K562 (cell line): ENCODE measurements around the gene LMF2. TPM values are rescaled to one million over a fixed set of nuclear protein-coding genes. Genes with fewer than 3 reads are reported as not detected.
A peak's percentile ranks its signal among the peaks of the same experiment; 100 is the strongest.
"Not testable (repeated sequence)": the region's sequence is repeated elsewhere in the genome, so short reads cannot be mapped to it uniquely, and the experiment has no call there.

ENCODE experiments used
- ATAC-seq: fragments of 200-7000 bp; cut with Tn5 transposase; 3 replicates; pipeline ENCODE4 v1.9.1; 2020; ENCODE audit warnings: moderate library complexity
- BruUV-seq: library from RNA; stranded (reverse); fragments of 400-500 nt; replicated peaks from 2 replicates; lab custom pipeline; 2021; lab: Mats Ljungman, UMichigan
- CTCF ChIA-PET: fragments of 300-600 bp; formaldehyde crosslinking; extraction: SDS; loops from one replicate; lab custom pipeline; 2021; ENCODE audit warnings: low intra/inter-chr PET ratio; lab: Yijun Ruan, JAX
- POLR2A ChIA-PET: fragments of 300-600, 350-650 bp; sonication (Branson Sonifier 250); formaldehyde crosslinking; extraction: SDS; loops from one replicate; lab custom pipeline; 2021; ENCODE audit warnings: antibody characterized with exemption, inconsistent platforms; lab: Yijun Ruan, JAX
- DNase-seq, 4 experiments: peaks; one replicate each; pipeline versions ENCODE4 v3.0.0 to v3.0.0-alpha.2; 2011 to 2018; ENCODE audit warnings: low spot score in 3 of 4, mixed read lengths in 3 of 4; ENCODE audit errors: extremely low read depth in 1 of 4
- FAIRE-seq: peaks from 2 replicates; lab custom pipeline; 2011; peaks lifted over from hg19 to GRCh38; lab: Jason Lieb, UNC
- H2AFZ ChIP-seq: 2 replicates; pipeline ENCODE4 v1.6.0; 2011; ENCODE audit warnings: low read depth, low read length, control low read depth, inconsistent platforms
- H3K27ac ChIP-seq: fragments of 200-600 bp; 3 replicates; pipeline ENCODE4 v1.8.0; 2011; ENCODE audit warnings: low read depth, mild to moderate bottlenecking, control low read depth, inconsistent platforms, low read length, moderate library complexity, mixed read lengths; ENCODE audit errors: extremely low read depth
- H3K27me3 ChIP-seq, 2 experiments: fragments of 300-600 bp in 1 of 2; 2 replicates in 1 of 2; 3 replicates in 1 of 2; pipeline versions ENCODE4 v1.6.0 to v1.8.0; 2011; ENCODE audit warnings: inconsistent platforms in 2 of 2, low read length in 2 of 2, mild to moderate bottlenecking in 1 of 2, mixed read lengths in 1 of 2, moderate library complexity in 1 of 2; ENCODE audit not compliant: control insufficient read depth in 2 of 2, insufficient read depth in 2 of 2
- H3K36me3 ChIP-seq: fragments of 300-600 bp; 3 replicates; pipeline ENCODE4 v1.8.0; 2011; ENCODE audit warnings: mild to moderate bottlenecking, low read length, inconsistent platforms; ENCODE audit not compliant: control insufficient read depth, insufficient read depth
- H3K4me1 ChIP-seq, 2 experiments: fragments of 200-600 bp in 1 of 2; replicated peaks in 1 of 2; 2 replicates in 1 of 2; 3 replicates in 1 of 2; pipeline versions ENCODE4 v1.5.1 to v1.8.0; 2011; ENCODE audit warnings: inconsistent platforms in 2 of 2, low read length in 2 of 2, mild to moderate bottlenecking in 1 of 2, mixed read lengths in 1 of 2, moderate library complexity in 1 of 2; ENCODE audit not compliant: control insufficient read depth in 2 of 2, insufficient read depth in 2 of 2
- H3K4me2 ChIP-seq: 2 replicates; pipeline ENCODE4 v1.6.1; 2011; ENCODE audit warnings: low read length, control low read depth, inconsistent platforms, mixed read lengths; ENCODE audit not compliant: insufficient read depth
- H3K4me3 ChIP-seq: fragments of 200-600 bp; sonication (generic), shearing (Covaris generic); 2 replicates; pipeline ENCODE4 v1.5.1; 2016; ENCODE audit warnings: control low read depth, inconsistent platforms
- H3K79me2 ChIP-seq: fragments of 200-600 bp; 3 replicates; pipeline ENCODE4 v1.8.0; 2011; ENCODE audit warnings: low read length, inconsistent platforms; ENCODE audit not compliant: control insufficient read depth, insufficient read depth
- H3K9ac ChIP-seq, 2 experiments: 2 replicates each; pipeline versions ENCODE4 v1.6.0 to v1.6.1; 2011; ENCODE audit warnings: low read depth in 2 of 2, low read length in 2 of 2, control low read depth in 1 of 2, inconsistent platforms in 1 of 2, mild to moderate bottlenecking in 1 of 2, mixed read lengths in 1 of 2; ENCODE audit not compliant: insufficient read depth in 1 of 2
- H3K9me1 ChIP-seq: one replicate; pipeline ENCODE4 v1.6.0; 2011; ENCODE audit warnings: inconsistent platforms, mild to moderate bottlenecking, low read length, moderate library complexity; ENCODE audit not compliant: control insufficient read depth, insufficient read depth
- H3K9me3 ChIP-seq: replicated peaks from 2 replicates; pipeline ENCODE4 v1.5.1; 2011; ENCODE audit warnings: low read depth, low read length, inconsistent platforms; ENCODE audit not compliant: control insufficient read depth, insufficient read depth
- H4K20me1 ChIP-seq: replicated peaks from 2 replicates; pipeline ENCODE4 v1.6.1; 2011; ENCODE audit warnings: low read length, inconsistent platforms, mixed read lengths; ENCODE audit not compliant: control insufficient read depth, insufficient read depth
- CHD4 ChIP-seq: fragments of 200-600 bp; sonication (generic); IDR thresholded peaks from 3 replicates; pipeline ENCODE4 v1.6.1; 2012; ENCODE audit warnings: low read depth, mild to moderate bottlenecking, mixed read lengths, low read length, inconsistent platforms; ENCODE audit not compliant: insufficient read depth, insufficient replicate concordance, poor library complexity, severe bottlenecking
- KLF6 ChIP-seq: fragments of 250-450 bp; sonication (Bioruptor Pico); IDR thresholded peaks from 2 replicates; pipeline ENCODE4 v1.4.0; 2020; ENCODE audit warnings: mild to moderate bottlenecking, moderate library complexity, borderline replicate concordance
- MEIS2 ChIP-seq: fragments of 450-650 bp; IDR thresholded peaks from 2 replicates; pipeline ENCODE4 v1.6.1; 2014; ENCODE audit warnings: mild to moderate bottlenecking; ENCODE audit not compliant: partially characterized antibody
- NR4A1 ChIP-seq, 2 experiments: fragments of 250-450 bp in 1 of 2; fragments of 450-650 bp in 1 of 2; sonication (Bioruptor Pico) in 1 of 2; IDR thresholded peaks; 2 replicates each; pipeline versions ENCODE4 v1.4.0 to v1.6.1; 2016 to 2020; ENCODE audit warnings: mild to moderate bottlenecking in 2 of 2, missing compliant biosample characterization in 1 of 2, missing genetic modification characterization in 1 of 2, moderate library complexity in 1 of 2
- SMARCC2 ChIP-seq: fragments of 450-650 bp; IDR thresholded peaks from 2 replicates; pipeline ENCODE4 v1.6.1; 2017; ENCODE audit warnings: antibody characterized with exemption, moderate library complexity, mild to moderate bottlenecking, low read depth
- ZNF644 ChIP-seq: fragments of 200-800 bp; sonication (Bioruptor generic); IDR thresholded peaks from 2 replicates; pipeline ENCODE4 v1.6.1; 2016; ENCODE audit warnings: low read depth, missing genetic modification characterization, missing compliant biosample characterization
- WGBS: fragments of 100-300 bp; shearing (Covaris generic); methylation state at CpG from one replicate; pipeline ENCODE4 v1.1.6; 2016; ENCODE audit warnings: low coverage, mixed read lengths; ENCODE audit not compliant: insufficient coverage; ENCODE audit errors: missing lambda C conversion rate; 5-methylcytosine and 5-hydroxymethylcytosine counted together
- in situ Hi-C: fragments of 300-500 bp; cut with MboI; formaldehyde crosslinking; loops from 4 replicates; pipeline ENCODE4 v1.15.0; 2018; ENCODE audit warnings: inconsistent platforms, mixed read lengths
- intact Hi-C: fragments of 100-400 bp; cut with micrococcal nuclease; formaldehyde crosslinking; loops from 2 replicates; pipeline ENCODE4 v1.14.2; 2022
- polyA plus RNA-seq, 8 experiments: library from polyadenylated mRNA; depleted of rRNA in 4 of 8; stranded (reverse) in 5 of 8; unstranded in 3 of 8; fragments of >200 nt; fragmentation: Nextera tagmentation in 2 of 8; fragmentation: Illumina TruSeq in 1 of 8; extraction: Ambion mirVana in 2 of 8; extraction: Trizol in 1 of 8; gene quantifications; 2 replicates each; pipeline versions ENCODE4 v1.2.1 to v1.2.3, GENCODE V29; 2011 to 2014; ENCODE audit warnings: inconsistent platforms in 1 of 8, missing spikeins in 1 of 8
- total RNA-seq, 7 experiments: library from RNA; depleted of rRNA in 6 of 7; stranded (reverse); fragments of >200 nt in 6 of 7; fragmentation: Illumina TruSeq in 2 of 7; extraction: Trizol in 2 of 7; gene quantifications; 2 replicates each; pipeline versions ENCODE4 v1.2.1 to v1.2.3, GENCODE V29; 2011 to 2021; ENCODE audit warnings: low replicate concordance in 1 of 7
- TF ChIP-seq, protein P1 (sequence below): sonication (generic); formaldehyde crosslinking; IDR thresholded peaks from 2 replicates; pipeline ENCODE4 v1.8.0; 2023; ENCODE audit warnings: mild to moderate bottlenecking, missing genetic modification reagents
- TF ChIP-seq, protein P2 (sequence below), 2 experiments: fragments of 450-650 bp in 1 of 2; sonication (generic) in 1 of 2; formaldehyde crosslinking in 1 of 2; IDR thresholded peaks in 1 of 2; conservative IDR thresholded peaks in 1 of 2; 2 replicates each; pipeline versions ENCODE4 v1.6.1 to v1.8.1; 2016 to 2023; ENCODE audit warnings: mild to moderate bottlenecking in 2 of 2, moderate library complexity in 2 of 2, inconsistent platforms in 1 of 2, missing genetic modification reagents in 1 of 2
- TF ChIP-seq, protein P3 (sequence below): sonication (generic); formaldehyde crosslinking; IDR thresholded peaks from 2 replicates; pipeline ENCODE4 v1.9.0; 2022; ENCODE audit warnings: mild to moderate bottlenecking, missing genetic modification reagents

Gene LMF2
- total and polyA plus RNA-seq, 9 of the 15 experiments (the other 6 are each of a cell fraction or from before 2014, with no cell fraction given) = 0.08 to 37.1 (median 7.6) TPM

DNA sequence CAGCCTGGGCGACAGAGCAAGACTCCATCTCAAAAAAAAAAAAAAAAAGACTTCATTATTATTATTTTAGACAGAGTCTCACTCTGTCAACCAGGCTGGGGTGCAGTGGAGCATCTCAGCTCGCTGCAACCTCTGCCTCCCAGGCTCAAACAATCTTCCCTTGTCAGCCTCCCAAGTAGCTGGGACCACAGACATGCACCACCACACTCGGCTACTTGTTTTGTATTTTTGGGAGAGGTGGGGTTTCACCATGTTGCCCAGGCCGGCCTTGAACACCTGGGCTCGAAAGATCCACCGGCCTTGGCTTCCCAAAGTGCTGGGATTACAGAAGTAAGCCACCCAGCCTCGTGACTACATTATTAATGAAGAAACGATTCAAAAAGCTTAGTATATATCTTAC, 27.6 kb upstream of the LMF2 start (continued):
- TF ChIP-seq SMARCC2 = no peak
- no peak for TF ChIP-seq CHD4
- TF ChIP-seq, protein P1, sequence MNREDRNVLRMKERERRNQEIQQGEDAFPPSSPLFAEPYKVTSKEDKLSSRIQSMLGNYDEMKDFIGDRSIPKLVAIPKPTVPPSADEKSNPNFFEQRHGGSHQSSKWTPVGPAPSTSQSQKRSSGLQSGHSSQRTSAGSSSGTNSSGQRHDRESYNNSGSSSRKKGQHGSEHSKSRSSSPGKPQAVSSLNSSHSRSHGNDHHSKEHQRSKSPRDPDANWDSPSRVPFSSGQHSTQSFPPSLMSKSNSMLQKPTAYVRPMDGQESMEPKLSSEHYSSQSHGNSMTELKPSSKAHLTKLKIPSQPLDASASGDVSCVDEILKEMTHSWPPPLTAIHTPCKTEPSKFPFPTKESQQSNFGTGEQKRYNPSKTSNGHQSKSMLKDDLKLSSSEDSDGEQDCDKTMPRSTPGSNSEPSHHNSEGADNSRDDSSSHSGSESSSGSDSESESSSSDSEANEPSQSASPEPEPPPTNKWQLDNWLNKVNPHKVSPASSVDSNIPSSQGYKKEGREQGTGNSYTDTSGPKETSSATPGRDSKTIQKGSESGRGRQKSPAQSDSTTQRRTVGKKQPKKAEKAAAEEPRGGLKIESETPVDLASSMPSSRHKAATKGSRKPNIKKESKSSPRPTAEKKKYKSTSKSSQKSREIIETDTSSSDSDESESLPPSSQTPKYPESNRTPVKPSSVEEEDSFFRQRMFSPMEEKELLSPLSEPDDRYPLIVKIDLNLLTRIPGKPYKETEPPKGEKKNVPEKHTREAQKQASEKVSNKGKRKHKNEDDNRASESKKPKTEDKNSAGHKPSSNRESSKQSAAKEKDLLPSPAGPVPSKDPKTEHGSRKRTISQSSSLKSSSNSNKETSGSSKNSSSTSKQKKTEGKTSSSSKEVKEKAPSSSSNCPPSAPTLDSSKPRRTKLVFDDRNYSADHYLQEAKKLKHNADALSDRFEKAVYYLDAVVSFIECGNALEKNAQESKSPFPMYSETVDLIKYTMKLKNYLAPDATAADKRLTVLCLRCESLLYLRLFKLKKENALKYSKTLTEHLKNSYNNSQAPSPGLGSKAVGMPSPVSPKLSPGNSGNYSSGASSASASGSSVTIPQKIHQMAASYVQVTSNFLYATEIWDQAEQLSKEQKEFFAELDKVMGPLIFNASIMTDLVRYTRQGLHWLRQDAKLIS (CRISPR knock-in tag) = no peak

DNA sequence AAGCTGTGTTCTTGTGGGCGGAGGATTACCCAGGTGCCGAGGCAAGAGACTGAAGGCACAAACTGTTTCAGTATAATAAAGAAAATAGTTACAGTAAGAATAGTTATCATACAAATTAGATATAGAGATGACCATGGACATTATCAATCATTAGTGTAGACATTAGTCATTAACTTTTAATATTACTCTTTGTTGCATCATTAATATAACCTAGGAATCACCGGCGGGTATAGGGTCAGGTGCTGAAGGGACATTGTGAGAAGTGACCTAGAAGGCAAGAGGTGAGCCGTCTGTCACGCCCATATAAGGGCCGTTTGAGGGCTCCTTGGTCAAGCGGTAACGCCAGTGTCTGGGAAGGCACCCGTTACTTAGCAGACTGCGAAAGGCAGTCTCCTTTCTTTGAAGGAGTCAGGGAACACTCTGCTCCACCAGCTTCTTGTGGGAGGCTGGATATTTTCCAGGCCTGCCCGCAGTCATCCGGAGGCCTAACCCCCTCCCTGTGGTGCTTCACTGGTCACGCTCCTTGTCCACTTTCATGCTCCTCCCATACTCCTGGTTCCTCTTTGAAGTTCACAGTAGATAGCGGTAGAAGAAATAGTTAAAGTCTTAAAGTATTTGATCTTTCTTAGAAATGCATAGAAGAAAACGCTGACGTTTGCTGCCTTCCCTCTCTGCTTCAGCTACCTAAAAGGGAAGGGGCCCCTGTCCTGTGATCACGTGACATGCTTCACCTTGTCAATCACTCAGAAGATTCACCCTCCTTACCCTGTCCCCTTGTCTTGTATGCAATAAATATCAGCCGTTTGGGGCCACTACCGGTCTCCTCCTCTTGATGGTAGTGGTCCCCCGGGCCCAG, 26.6 kb upstream of the LMF2 start:
- H3K27me3 ChIP-seq; H3K9me3 ChIP-seq; H3K4me3 ChIP-seq; CTCF ChIA-PET; BruUV-seq; H3K79me2 ChIP-seq; H3K36me3 ChIP-seq; in situ Hi-C loops; H4K20me1 ChIP-seq; H3K9me1 ChIP-seq; TF ChIP-seq NR4A1 (CRISPR knock-in tag; IDR thresholded peaks at IDR 0.05): not testable (repeated sequence)
- ATAC-seq (peak; percentile 62), DNase-seq (peak in 1 of 4 experiments; percentile 58), FAIRE-seq (peak; percentile 80)
- Histone ChIP-seq H2AFZ (peak overlapping the region; percentile 20), H3K4me1 (peaks cover 12 to 41% of the 10 kb centered on the region in 2 experiments; a peak in 4 of 5 replicates), H3K27ac (peak overlapping the region; percentile 74), H3K4me2 (peak overlapping the region; percentile 55), H3K9ac (peak overlapping the region in 1 of 2 experiments; percentile 25; a peak in 1 of 4 replicates)
- under 1% methylated on average over 21 of the region's 21 CpGs for WGBS
- POLR2A ChIA-PET = interaction anchor here (0.6 to 0.8 kb wide), 2 partner anchors 23 to 29 kb away, joined by 3 to 4 read pairs; no protein-coding TSS in a partner anchor
- intact Hi-C loops = loop anchor here (1.0 kb wide), 1 partner anchor 8 kb away; no protein-coding TSS in a partner anchor
- TF ChIP-seq, protein P2, sequence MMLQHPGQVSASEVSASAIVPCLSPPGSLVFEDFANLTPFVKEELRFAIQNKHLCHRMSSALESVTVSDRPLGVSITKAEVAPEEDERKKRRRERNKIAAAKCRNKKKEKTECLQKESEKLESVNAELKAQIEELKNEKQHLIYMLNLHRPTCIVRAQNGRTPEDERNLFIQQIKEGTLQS (IDR thresholded peaks at IDR 0.05) = peak; percentile 75
- TF ChIP-seq, protein P2 (CRISPR knock-in tag; conservative IDR thresholded peaks at IDR 0.05) = not testable (repeated sequence)
- TF ChIP-seq MEIS2 = peak; percentile 77
- 0 out of 2 replicates have a peak, but pooled peaks have one; percentile 17 for TF ChIP-seq KLF6
- TF ChIP-seq, protein P3, sequence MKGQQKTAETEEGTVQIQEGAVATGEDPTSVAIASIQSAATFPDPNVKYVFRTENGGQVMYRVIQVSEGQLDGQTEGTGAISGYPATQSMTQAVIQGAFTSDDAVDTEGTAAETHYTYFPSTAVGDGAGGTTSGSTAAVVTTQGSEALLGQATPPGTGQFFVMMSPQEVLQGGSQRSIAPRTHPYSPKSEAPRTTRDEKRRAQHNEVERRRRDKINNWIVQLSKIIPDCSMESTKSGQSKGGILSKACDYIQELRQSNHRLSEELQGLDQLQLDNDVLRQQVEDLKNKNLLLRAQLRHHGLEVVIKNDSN (CRISPR knock-in tag) = peak; percentile 80
- 0 out of 2 replicates have a peak, but pooled peaks have one; percentile 16 for TF ChIP-seq ZNF644 (tag)
- 0 out of 2 replicates have a peak, but pooled peaks have one; percentile 18 for TF ChIP-seq NR4A1 (tag; IDR thresholded peaks at IDR 0.05)
